Body of pancreas (tissue), 4 donors: Measurements from ENCODE around the gene ZNF628.

Experiments
- POLR2A ChIP-seq, 3 donors: fragments of 450-650 bp; IDR thresholded peaks; one replicate each; pipeline ENCODE4 v1.6.1; 2016; ENCODE audit warnings: antibody characterized with exemption in 3 of 3, mild to moderate bottlenecking in 2 of 3
- TF ChIP-seq, protein P1 (sequence below), 7 experiments: fragments of 450-650 bp in 4 of 7; fragments of 200-600 bp in 3 of 7; sonication (generic) in 3 of 7; IDR thresholded peaks; one replicate each; pipeline ENCODE4 v1.5.1; 2016 to 2019; ENCODE audit warnings: antibody characterized with exemption in 7 of 7

DNA sequence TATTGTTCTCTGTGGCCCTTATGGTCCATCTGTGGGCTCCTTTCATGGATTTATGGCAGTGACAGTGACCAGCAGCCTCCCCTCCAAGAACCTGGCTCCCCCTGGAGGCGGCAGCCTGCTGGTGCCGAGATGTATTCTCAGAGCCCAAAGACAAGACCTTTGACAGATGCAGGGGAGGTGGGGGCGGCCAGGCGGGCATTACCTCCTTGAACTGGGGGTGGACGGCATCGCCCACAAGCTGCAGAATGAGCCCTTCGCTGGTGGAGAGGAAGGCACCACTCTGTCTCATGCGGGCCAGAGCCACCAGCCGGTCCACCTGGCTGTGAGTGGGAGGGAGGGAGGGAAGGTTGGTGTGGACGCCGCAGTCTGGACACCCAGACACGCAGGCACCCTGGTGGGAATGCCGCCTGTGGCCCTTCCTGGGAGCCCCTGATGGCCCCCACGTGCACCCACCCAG, 21.6 kb upstream of the ZNF628 start:
- TF ChIP-seq, protein P1, sequence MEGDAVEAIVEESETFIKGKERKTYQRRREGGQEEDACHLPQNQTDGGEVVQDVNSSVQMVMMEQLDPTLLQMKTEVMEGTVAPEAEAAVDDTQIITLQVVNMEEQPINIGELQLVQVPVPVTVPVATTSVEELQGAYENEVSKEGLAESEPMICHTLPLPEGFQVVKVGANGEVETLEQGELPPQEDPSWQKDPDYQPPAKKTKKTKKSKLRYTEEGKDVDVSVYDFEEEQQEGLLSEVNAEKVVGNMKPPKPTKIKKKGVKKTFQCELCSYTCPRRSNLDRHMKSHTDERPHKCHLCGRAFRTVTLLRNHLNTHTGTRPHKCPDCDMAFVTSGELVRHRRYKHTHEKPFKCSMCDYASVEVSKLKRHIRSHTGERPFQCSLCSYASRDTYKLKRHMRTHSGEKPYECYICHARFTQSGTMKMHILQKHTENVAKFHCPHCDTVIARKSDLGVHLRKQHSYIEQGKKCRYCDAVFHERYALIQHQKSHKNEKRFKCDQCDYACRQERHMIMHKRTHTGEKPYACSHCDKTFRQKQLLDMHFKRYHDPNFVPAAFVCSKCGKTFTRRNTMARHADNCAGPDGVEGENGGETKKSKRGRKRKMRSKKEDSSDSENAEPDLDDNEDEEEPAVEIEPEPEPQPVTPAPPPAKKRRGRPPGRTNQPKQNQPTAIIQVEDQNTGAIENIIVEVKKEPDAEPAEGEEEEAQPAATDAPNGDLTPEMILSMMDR (IDR thresholded peaks at IDR 0.05): peak in 6 of 7 experiments; percentile 26 to 42 (median 32)
- TF ChIP-seq POLR2A (IDR thresholded peaks at IDR 0.05): no peak
